GM21825 (cell line): ENCODE measurements around the gene FANCB.

Experiments used
- ATAC-seq: cut with Tn5 transposase; IDR thresholded peaks from one replicate; pipeline ENCODE4 v1.9.1; 2021; ENCODE audit warnings: mild to moderate bottlenecking, moderate library complexity; ENCODE audit not compliant: unreplicated experiment

Gene FANCB

DNA sequence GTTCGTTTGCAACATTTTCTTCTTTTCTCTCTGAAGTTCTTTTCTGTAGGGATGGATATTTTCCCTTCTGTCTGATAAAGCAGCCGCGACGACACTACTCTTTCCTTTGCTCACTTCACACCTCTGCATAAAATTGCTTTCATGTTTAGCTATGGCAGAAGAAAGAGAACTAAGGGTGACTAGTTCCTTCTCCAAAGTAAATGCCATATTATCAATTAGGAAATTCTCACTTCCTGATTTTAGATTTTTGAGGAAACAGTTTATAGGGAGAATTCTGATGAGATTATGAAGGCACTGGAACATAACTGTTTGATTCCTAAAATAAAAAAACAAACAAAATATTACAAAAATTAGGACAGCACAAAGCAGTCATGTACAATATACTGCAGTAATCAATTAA is 29.2 kb downstream of the FANCB start:
- ATAC-seq = no peak

GRCh38 chrX:14837155-14837554 is 35.7 kb downstream of the FANCB start:
- no peak for ATAC-seq

DNA sequence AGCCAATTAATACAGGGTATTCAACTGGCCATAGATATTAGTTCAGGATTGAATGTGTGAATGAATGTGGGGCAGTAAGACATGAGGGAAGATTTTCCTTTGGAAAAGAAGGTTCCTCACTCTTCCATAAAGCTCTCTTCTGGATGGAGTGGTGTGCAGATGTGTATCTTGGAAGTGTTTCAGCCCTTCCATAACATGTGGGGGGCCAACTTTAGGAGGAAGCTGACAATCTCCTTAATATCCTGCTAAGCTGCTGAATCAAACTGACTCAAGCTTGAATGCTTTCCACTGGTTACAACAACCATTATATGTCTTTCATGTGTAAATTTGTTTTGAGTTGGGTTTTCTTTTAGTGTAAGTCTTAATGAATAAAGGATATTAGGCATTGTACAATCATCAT is 40.3 kb downstream of the FANCB start:
- no peak for ATAC-seq

- no peak for ATAC-seq
Measured at GRCh38 chrX:14832151-14832550, 40.7 kb downstream of the FANCB start.

GRCh38 chrX:14829643-14830042 is 43.2 kb downstream of the FANCB start:
- no peak for ATAC-seq

GRCh38 chrX:14826319-14826718 is 46.5 kb downstream of the FANCB start:
- ATAC-seq = no peak

- no peak for ATAC-seq
Measured at GRCh38 chrX:14825851-14826250, 47.0 kb downstream of the FANCB start.

DNA sequence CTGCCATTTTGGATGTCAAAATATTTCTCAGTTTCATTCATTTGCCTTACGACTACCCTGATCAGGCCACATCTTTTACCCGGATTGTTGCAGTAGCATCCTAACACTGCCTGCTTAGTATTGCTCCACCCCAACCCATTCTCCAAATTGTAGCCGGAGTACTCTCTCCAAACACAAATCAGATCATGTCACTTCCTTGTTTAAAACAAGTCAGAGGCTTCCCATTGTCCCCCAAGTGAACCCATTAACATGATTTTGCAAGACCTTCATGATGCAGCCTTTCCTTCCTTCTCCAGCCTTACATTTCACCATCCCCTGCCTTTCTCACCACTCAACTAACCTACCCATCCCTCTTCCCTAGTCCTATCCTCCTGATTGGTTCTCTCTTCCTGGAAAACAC is 53.1 kb downstream of the FANCB start:
- ATAC-seq = no peak

- no peak for ATAC-seq
Measured at GRCh38 chrX:14817571-14817970, 55.3 kb downstream of the FANCB start.

- ATAC-seq = no peak
Measured at GRCh38 chrX:14802943-14803710, 69.7 kb downstream of the FANCB start.

DNA sequence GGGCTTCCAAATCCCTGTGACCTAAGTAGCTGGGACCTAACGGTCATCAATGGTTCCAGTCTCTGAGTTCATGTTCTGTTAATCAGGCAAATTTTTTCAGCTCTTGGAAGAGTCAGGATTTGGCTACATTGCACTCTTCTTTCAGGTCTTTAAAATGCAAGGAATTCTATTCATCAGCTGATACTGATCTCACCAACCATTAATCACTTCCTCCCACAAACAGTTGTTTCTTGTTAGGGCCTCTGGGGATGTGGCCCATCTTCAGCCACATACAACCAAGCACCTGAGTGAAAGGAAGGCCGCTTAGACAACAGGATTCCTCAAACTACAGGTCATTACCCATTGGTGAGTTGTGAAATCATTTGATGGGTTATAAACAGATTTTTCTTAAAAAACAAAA is 71.7 kb downstream of the FANCB start:
- no peak for ATAC-seq

DNA sequence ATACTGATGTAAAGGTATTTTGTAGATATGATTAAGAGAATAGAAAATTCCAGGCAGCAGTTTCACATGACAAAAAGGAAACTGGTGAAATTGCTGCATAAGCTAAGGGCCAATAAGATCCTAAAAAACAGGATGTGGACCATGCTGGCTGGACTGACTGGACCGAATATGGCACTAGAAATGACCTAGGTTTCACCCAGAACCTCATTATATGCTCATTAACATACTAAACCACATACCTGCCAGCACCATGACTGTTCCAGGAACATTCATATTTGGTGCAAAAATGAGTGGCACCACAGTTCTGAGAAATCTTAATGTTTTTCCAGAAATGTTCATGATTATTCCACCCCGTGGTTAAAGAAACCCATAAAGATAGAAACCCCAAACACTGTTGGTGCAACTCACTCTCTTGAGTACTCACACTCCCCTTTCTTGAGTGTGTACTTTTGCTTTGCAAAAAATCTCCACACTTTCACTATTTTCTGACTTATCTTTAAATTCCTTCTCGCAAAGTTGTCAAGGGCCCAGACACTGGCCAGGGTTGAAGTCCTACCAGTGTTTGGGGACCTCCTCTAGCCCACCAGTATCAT is 74.0 kb downstream of the FANCB start:
- ATAC-seq = no peak
